DND-41 (cell line): Measurements from ENCODE around the gene MDK.

Experiments
- ATAC-seq: fragments of 200-7000 bp; cut with Tn5 transposase; 3 replicates; pipeline ENCODE4 v1.9.1; 2021; ENCODE audit warnings: low read depth; ENCODE audit not compliant: insufficient read depth
- DNase-seq: peaks from one replicate; pipeline ENCODE4 v3.0.0-alpha.2; 2020
- H2AFZ ChIP-seq: 2 replicates; pipeline ENCODE4 v1.6.0; 2012; ENCODE audit warnings: low read depth, low read length
- H3K27ac ChIP-seq: 2 replicates; pipeline ENCODE4 v1.5.1; 2012; ENCODE audit warnings: low read length, inconsistent platforms
- H3K27me3 ChIP-seq: fragments of 200-600 bp; sonication (generic); 2 replicates; pipeline ENCODE4 v1.6.0; 2012; ENCODE audit warnings: low read length, mild to moderate bottlenecking, inconsistent platforms; ENCODE audit not compliant: insufficient read depth, poor library complexity
- H3K36me3 ChIP-seq: 2 replicates; pipeline ENCODE4 v1.5.1; 2012; ENCODE audit warnings: low read length, inconsistent platforms; ENCODE audit not compliant: insufficient read depth
- H3K4me1 ChIP-seq: 2 replicates; pipeline ENCODE4 v1.5.1; 2012; ENCODE audit warnings: mild to moderate bottlenecking, low read length; ENCODE audit not compliant: insufficient read depth
- H3K4me2 ChIP-seq: 2 replicates; pipeline ENCODE4 v1.6.0; 2012; ENCODE audit warnings: mild to moderate bottlenecking, moderate library complexity, low read length, inconsistent platforms; ENCODE audit not compliant: insufficient read depth
- H3K4me3 ChIP-seq, 2 experiments: fragments of 200-600 bp in 1 of 2; shearing (Covaris generic) in 1 of 2; 2 replicates each; pipeline ENCODE4 v1.5.1; 2012 to 2016; ENCODE audit warnings: inconsistent platforms in 2 of 2, low read length in 2 of 2, mild to moderate bottlenecking in 2 of 2, low read depth in 1 of 2, moderate library complexity in 1 of 2
- H3K79me2 ChIP-seq: 2 replicates; pipeline ENCODE4 v1.6.0; 2012; ENCODE audit warnings: low read length, inconsistent platforms; ENCODE audit not compliant: insufficient read depth
- H3K9ac ChIP-seq: 2 replicates; pipeline ENCODE4 v1.6.0; 2012; ENCODE audit warnings: low read depth, mild to moderate bottlenecking, inconsistent platforms, low read length, moderate library complexity
- H3K9me3 ChIP-seq: 2 replicates; pipeline ENCODE4 v1.5.1; 2012; ENCODE audit warnings: low read length, moderate library complexity, mild to moderate bottlenecking, inconsistent platforms; ENCODE audit not compliant: insufficient read depth, severe bottlenecking
- H4K20me1 ChIP-seq: 2 replicates; pipeline ENCODE4 v1.6.0; 2012; ENCODE audit warnings: low read length; ENCODE audit not compliant: insufficient read depth
- CTCF ChIP-seq: IDR thresholded peaks from 2 replicates; pipeline ENCODE4 v1.5.1; 2012; ENCODE audit warnings: borderline replicate concordance, low read length, moderate library complexity, mild to moderate bottlenecking; ENCODE audit not compliant: poor library complexity, severe bottlenecking; ENCODE audit errors: extremely low read depth
- EZH2 ChIP-seq: IDR thresholded peaks from 3 replicates; pipeline ENCODE4 v1.6.1; 2012; ENCODE audit warnings: borderline replicate concordance, low read depth, mild to moderate bottlenecking, moderate library complexity, low read length, inconsistent platforms; ENCODE audit not compliant: severe bottlenecking

Gene MDK

GRCh38 chr11:46393231-46393616 lies 11.8 kb downstream of the MDK start:
- TF ChIP-seq CTCF = no peak
- no peak for TF ChIP-seq EZH2
- H3K4me3 ChIP-seq = no peak overlapping the region
- no peaks in the 10 kb centered on the region for H3K79me2 ChIP-seq
- H4K20me1 ChIP-seq = peaks cover 42% of the 10 kb centered on the region
- H3K36me3 ChIP-seq = peaks cover 26% of the 10 kb centered on the region
- H3K9ac ChIP-seq = no peak overlapping the region
- no peak for DNase-seq
- H3K4me1 ChIP-seq = no peaks in the 10 kb centered on the region
- no peak overlapping the region for H3K27ac ChIP-seq
- peaks cover 26% of the 10 kb centered on the region for H3K27me3 ChIP-seq
- H3K9me3 ChIP-seq = no peaks in the 10 kb centered on the region
- no peak overlapping the region for H3K4me2 ChIP-seq
- no peak for ATAC-seq
- H2AFZ ChIP-seq = no peak overlapping the region

GRCh38 chr11:46393759-46394158 lies 12.3 kb downstream of the MDK start:
- no peak overlapping the region for H2AFZ ChIP-seq
- peaks cover 38% of the 10 kb centered on the region for H4K20me1 ChIP-seq
- no peak overlapping the region for H3K27ac ChIP-seq
- no peak for ATAC-seq
- no peak overlapping the region for H3K4me3 ChIP-seq
- TF ChIP-seq EZH2 (no peak), CTCF (no peak)
- no peak for DNase-seq
- peaks cover 27% of the 10 kb centered on the region for H3K36me3 ChIP-seq
- H3K9me3 ChIP-seq = no peaks in the 10 kb centered on the region
- no peaks in the 10 kb centered on the region for H3K4me1 ChIP-seq
- peaks cover 21% of the 10 kb centered on the region for H3K27me3 ChIP-seq
- no peak overlapping the region for H3K9ac ChIP-seq
- no peak overlapping the region for H3K4me2 ChIP-seq
- no peaks in the 10 kb centered on the region for H3K79me2 ChIP-seq

GRCh38 chr11:46397526-46397925 lies 16.1 kb downstream of the MDK start:
- TF ChIP-seq EZH2 (no peak), CTCF (no peak)
- Histone ChIP-seq H3K79me2 (no peaks in the 10 kb centered on the region), H3K36me3 (peaks cover 50% of the 10 kb centered on the region), H2AFZ (no peak overlapping the region), H3K4me1 (no peaks in the 10 kb centered on the region), H3K27ac (no peak overlapping the region), H3K9ac (no peak overlapping the region), H3K4me2 (no peak overlapping the region), H3K4me3 (no peak overlapping the region), H4K20me1 (peaks cover 31% of the 10 kb centered on the region), H3K27me3 (no peaks in the 10 kb centered on the region), H3K9me3 (no peaks in the 10 kb centered on the region)
- no peak for DNase-seq
- ATAC-seq = no peak
